SK-N-MC (cell line): ENCODE measurements around the gene LONP2.

ENCODE experiments used
- EZH2 ChIP-seq: fragments of 200-600 bp; sonication (generic); IDR thresholded peaks from one replicate; pipeline ENCODE4 v1.6.1; 2017; ENCODE audit warnings: antibody characterized with exemption
- FOXP2 ChIP-seq: optimal IDR thresholded peaks from 2 replicates; pipeline ENCODE3; 2011; ENCODE audit warnings: mild to moderate bottlenecking, moderate library complexity; ENCODE audit not compliant: insufficient read depth; ENCODE audit errors: extremely low read length, control extremely low read depth
- POLR2AphosphoS5 ChIP-seq: IDR thresholded peaks from 2 replicates; pipeline ENCODE4 v1.6.1; 2012; ENCODE audit warnings: mild to moderate bottlenecking, low read depth, low read length, borderline replicate concordance

DNA sequence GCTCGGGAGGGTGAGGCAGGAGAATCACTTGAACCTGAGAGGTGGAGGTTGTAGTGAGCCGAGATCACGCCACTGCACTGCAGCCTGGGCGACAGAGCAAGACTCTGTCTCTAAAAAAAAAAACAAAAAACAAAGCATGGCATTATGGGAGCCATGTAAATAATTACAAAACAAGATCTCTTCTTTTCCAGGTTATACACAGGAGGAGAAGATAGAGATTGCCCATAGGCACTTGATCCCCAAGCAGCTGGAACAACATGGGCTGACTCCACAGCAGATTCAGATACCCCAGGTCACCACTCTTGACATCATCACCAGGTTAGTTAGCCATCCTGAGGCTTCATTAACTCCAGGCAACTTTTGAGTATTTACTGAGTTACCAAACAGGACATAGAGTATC is 55.4 kb downstream of the LONP2 start:
- TF ChIP-seq POLR2AphosphoS5 = no peak
- no peak for TF ChIP-seq EZH2
- no peak for TF ChIP-seq FOXP2
